ENCODE data around the gene PTPRN2.
"Not testable (repeated sequence)": the region's sequence is repeated elsewhere in the genome, so short reads cannot be mapped to it uniquely, and the experiment has no call there.

The PTPRN2 gene

DNA sequence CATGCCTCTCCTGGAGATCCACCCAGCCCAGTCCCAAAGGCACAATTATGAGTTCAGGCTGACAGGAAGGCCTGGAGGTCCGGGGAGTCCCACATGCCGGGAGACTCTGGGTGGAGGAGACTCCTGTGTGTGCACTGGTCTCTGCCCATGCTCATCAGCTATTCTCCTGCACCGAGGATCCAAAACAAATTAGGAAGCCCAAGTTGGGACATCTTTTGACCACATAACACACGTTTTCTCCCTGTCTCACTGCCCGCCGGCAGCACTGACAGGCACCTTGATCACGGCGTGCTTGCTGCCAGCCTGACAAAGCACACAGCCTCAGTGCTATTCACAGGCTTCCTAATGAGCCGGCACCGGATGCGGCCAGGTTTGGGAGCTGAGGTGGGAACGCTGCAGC lies 412.7 kb downstream of the PTPRN2 start:
- DNase-seq (ENCODE audit: low spot score in 2 of 2) (no peak), ATAC-seq (replicated peaks; ENCODE audit: extremely low read depth, poor library complexity, severe bottlenecking) (no peak)
- H3K4me3 Mint-ChIP-seq, result no peak overlapping the region
- H3K36me3 Mint-ChIP-seq (ENCODE audit: insufficient read depth), result no peaks in the 10 kb centered on the region
- no peaks in the 10 kb centered on the region for H3K4me1 Mint-ChIP-seq
- no peak overlapping the region for H3K27ac Mint-ChIP-seq (ENCODE audit: low read depth)
- peaks cover 18% of the 10 kb centered on the region for H3K9me3 Mint-ChIP-seq
- no peaks in the 10 kb centered on the region for H3K27me3 Mint-ChIP-seq

DNA sequence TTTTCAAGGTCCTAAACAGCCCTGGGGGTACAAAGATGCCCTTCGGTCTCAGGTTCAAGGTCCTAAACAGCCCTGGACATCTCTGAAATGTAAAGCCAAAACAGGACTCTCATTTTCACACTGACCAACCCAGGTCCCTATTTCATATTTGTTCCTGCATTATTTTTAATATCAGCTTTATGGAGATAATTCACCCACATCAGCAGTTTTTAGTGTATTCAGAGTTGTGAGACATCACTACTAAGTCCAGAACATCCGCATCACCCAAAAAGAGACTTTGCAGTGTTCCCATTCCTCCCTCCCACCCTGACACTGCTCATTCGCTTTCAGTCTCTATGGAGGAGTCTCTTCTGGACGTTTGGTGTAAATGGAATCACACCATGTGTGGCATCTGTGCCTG lies 420.2 kb downstream of the PTPRN2 start:
- DNase-seq (ENCODE audit: low spot score in 2 of 2) (no peak), ATAC-seq (replicated peaks; ENCODE audit: extremely low read depth, poor library complexity, severe bottlenecking) (no peak)
- no peak overlapping the region for H3K27ac Mint-ChIP-seq (ENCODE audit: low read depth)
- H3K36me3 Mint-ChIP-seq (ENCODE audit: insufficient read depth), result no peaks in the 10 kb centered on the region
- H3K4me3 Mint-ChIP-seq, result no peak overlapping the region
- H3K4me1 Mint-ChIP-seq, result no peaks in the 10 kb centered on the region
- peaks cover 6% of the 10 kb centered on the region for H3K27me3 Mint-ChIP-seq
- H3K9me3 Mint-ChIP-seq, result peaks cover 24% of the 10 kb centered on the region

DNA sequence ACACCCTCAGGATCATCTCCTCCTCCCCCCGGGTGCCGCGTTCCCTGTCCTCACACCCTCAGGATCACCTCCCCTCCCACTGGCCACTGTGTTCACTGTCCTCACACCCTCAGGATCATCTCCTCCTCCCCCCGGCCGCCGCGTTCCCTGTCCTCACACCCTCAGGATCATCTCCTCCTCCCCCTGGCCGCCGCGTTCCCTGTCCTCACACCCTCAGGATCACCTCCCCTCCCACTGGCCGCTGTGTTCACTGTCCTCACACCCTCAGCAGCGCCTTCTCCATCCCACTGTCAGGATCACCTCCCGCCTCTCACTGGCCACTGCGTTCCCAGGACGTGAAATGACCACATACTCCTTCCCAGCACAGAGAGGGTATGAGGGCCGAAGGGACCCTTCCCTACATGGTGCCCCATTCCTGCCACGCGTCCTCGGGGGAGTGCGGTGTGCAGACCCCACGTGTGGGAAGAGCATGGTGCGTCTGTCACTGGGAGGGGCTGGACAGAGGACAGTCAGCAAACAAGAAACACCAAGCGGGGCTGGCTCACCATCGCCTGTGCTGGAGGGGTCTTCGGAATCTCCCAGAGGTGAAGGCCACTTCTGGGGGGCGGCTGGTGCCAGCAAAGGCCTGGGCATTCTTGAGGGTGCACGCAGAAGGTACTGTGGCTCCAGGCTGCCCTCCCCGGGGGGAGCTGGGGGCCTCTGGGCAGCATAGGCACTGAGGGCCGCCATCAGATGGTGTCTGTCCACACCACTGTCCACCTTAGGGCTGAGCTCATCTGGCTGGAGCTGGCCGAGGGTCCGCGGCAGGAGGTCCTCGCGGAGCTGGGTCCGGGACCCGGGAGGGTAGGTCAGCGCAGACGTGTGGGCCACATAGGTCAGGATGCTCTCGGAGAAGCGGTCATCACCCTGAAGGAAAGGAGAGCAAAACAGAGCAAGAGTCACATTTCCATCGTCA lies 421.0 kb downstream of the PTPRN2 start:
- no peak for DNase-seq (ENCODE audit: low spot score in 2 of 2)
- Mint-ChIP-seq H3K4me1 (no peaks in the 10 kb centered on the region), H3K9me3 (peaks cover 23% of the 10 kb centered on the region), H3K27me3 (peaks cover 6% of the 10 kb centered on the region), H3K27ac (ENCODE audit: low read depth) (no peak overlapping the region), H3K4me3 (no peak overlapping the region), H3K36me3 (ENCODE audit: insufficient read depth) (no peaks in the 10 kb centered on the region)
- no peak for ATAC-seq (replicated peaks; ENCODE audit: extremely low read depth, poor library complexity, severe bottlenecking)

DNA sequence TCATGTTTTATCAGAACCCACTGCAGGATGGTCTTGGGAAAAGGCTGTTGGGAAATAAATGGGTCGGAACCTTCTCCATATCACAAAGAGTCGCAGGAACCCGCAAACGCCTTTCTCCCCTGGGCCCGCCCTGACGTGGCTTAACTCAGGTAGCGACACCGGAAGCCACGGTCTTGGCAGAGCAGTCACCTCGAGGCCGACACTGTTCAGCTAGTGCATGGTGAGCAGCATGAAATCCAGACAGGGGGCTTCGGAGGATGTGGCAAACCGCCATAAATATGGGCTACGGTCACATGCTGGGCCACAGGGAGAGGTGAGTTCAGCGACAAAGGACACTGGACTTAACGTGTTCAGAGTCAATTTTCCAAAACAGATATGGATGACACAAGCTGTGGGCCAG lies 421.9 kb downstream of the PTPRN2 start:
- ATAC-seq (replicated peaks; ENCODE audit: extremely low read depth, poor library complexity, severe bottlenecking), result no peak
- Mint-ChIP-seq H3K4me3 (no peak overlapping the region), H3K27me3 (peaks cover 6% of the 10 kb centered on the region), H3K9me3 (peaks cover 23% of the 10 kb centered on the region), H3K36me3 (ENCODE audit: insufficient read depth) (no peaks in the 10 kb centered on the region), H3K27ac (ENCODE audit: low read depth) (no peak overlapping the region), H3K4me1 (no peaks in the 10 kb centered on the region)
- DNase-seq (ENCODE audit: low spot score in 2 of 2), result no peak

DNA sequence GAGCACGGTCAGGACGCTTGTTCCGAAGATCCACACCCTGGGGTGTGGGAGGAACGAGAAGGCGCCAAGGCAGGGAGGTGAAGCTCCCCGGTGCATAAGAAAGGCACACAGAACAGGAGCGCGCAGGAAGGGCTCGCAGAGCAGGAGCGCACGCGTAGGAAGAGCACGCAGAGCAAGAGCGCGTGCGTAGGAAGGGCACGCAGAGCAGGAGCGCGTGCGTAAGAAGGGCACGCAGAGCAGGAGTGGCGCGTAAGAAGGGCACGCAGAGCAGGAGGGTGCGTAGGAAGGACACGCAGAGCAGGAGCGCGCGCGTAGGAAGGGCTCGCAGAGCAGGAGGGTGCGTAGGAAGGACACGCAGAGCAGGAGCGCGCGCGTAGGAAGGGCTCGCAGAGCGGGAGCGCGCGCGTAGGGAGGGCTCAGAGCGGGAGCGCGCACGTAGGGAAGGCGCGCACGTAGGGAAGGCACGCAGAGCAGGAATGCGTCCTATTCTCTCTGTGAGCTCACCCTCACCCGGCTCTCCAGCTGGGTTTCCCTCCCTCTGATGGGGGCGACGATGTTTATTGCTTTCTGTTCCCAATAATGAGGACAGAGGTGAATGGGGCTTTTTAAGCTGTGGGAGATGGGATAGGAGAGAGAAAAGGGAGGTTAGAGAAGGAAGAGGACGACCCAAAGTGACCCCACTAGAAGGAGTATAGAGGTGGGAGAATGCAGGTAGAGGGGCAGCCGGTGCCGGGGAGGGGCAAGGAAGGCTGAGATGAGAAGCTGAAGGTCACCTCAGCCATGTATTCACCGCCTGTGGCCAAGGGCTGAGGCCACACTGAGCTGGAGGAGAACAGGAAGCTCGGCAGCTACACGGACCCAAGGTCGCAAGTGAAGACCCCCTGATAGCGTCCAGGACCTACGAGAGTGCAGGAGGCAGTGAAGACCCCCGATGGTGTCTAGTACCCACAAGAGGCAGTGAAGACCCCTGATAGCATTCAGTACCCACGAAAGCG lies 423.2 kb downstream of the PTPRN2 start:
- H3K4me3 Mint-ChIP-seq, result no peak overlapping the region
- peaks cover 23% of the 10 kb centered on the region for H3K9me3 Mint-ChIP-seq
- peaks cover 6% of the 10 kb centered on the region for H3K27me3 Mint-ChIP-seq
- DNase-seq (ENCODE audit: low spot score in 2 of 2) (no peak), ATAC-seq (replicated peaks; ENCODE audit: extremely low read depth, poor library complexity, severe bottlenecking) (no peak)
- no peak overlapping the region for H3K27ac Mint-ChIP-seq (ENCODE audit: low read depth)
- H3K4me1 Mint-ChIP-seq, result no peaks in the 10 kb centered on the region
- H3K36me3 Mint-ChIP-seq (ENCODE audit: insufficient read depth), result no peaks in the 10 kb centered on the region

DNA sequence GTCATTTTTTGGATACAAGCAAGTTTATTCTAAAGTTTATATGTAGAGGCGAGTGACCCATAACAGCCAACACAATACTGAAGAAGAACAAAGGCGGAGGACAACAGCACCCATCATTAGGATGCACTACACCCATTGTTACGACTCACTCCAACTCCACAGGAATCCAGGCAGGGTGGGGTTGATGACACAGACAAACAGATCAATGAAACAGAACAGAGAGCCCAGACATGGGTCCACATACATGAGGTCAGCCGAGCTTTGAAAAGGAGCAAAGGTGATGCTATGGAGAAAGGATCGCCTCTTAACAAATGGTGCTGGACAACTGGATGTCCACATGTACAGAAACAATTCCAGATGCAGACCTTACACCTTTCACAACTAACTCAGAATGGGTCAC lies 426.4 kb downstream of the PTPRN2 start:
- DNase-seq (ENCODE audit: low spot score in 2 of 2), result no peak
- Mint-ChIP-seq H3K27me3 (peaks cover 6% of the 10 kb centered on the region), H3K4me3 (no peak overlapping the region), H3K9me3 (peaks cover 23% of the 10 kb centered on the region), H3K27ac (ENCODE audit: low read depth) (no peak overlapping the region), H3K4me1 (no peaks in the 10 kb centered on the region), H3K36me3 (ENCODE audit: insufficient read depth) (no peaks in the 10 kb centered on the region)
- ATAC-seq (replicated peaks; ENCODE audit: extremely low read depth, poor library complexity, severe bottlenecking), result no peak

DNA sequence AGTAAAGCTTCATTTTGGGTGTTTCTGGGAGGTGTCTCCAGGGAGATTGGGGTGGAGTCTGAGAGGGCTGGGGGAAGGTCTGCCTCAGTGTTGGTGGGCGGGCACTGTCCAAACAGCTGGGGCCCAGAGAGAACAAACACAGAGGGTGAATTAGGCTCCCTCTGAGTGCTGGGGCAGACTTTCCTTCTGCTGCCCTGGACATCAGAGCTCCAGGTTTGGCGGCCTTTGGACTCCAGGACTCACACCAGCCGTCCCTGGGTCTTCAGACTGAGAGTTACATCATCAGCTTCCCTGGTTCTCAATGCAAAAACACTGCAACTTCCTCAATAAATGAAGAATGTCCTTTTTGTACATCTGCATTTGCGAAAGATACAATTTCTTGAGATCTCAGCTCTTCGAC lies 427.4 kb downstream of the PTPRN2 start:
- Mint-ChIP-seq H3K4me3 (no peak overlapping the region), H3K9me3 (peaks cover 28% of the 10 kb centered on the region), H3K36me3 (ENCODE audit: insufficient read depth) (no peaks in the 10 kb centered on the region), H3K27ac (ENCODE audit: low read depth) (no peak overlapping the region), H3K4me1 (no peaks in the 10 kb centered on the region), H3K27me3 (peaks cover 6% of the 10 kb centered on the region)
- DNase-seq (ENCODE audit: low spot score in 2 of 2) (no peak), ATAC-seq (replicated peaks; ENCODE audit: extremely low read depth, poor library complexity, severe bottlenecking) (no peak)

DNA sequence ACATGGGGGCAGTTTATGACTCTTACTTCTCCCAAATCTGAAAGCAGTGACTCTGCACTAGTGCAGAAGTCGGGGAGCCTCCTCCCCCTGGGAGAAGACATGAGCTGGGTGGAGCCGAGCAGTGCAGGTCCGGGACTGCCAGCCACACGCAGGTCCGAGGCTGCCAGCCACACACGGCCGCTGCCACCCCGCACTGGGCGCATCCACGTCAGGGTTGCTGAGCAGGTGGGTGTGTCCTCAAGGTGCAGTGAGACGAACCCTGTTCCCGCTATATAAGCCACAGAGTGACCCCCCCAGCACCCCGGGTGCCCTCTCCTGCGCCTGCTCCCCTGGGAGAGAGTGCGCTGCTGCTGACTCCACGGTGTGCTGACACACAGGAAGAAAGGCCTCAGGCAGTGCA lies 430.2 kb downstream of the PTPRN2 start:
- Mint-ChIP-seq H3K27ac (ENCODE audit: low read depth) (no peak overlapping the region), H3K4me3 (no peak overlapping the region), H3K36me3 (ENCODE audit: insufficient read depth) (no peaks in the 10 kb centered on the region), H3K27me3 (no peaks in the 10 kb centered on the region), H3K9me3 (peaks cover 8% of the 10 kb centered on the region), H3K4me1 (no peaks in the 10 kb centered on the region)
- no peak for ATAC-seq (replicated peaks; ENCODE audit: extremely low read depth, poor library complexity, severe bottlenecking)
- DNase-seq (ENCODE audit: low spot score in 2 of 2), result no peak

DNA sequence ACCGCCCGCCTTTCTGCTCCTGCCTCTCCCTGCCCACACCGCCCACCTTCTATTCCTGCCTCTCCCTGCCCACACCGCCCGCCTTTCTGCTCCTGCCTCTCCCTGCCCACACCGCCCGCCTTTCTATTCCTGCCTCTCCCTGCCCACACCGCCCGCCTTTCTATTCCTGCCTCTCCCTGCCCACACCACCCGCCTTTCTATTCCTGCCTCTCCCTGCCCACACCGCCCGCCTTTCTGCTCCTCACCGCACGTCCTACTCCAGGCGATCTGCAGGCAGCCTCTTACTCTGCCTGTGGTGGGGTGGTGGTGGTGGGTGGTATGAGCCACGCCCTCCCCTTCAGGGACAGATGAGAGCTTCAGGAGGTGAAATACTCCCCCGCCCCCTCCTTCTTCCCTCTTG lies 436.4 kb downstream of the PTPRN2 start:
- H3K9me3 Mint-ChIP-seq; H3K36me3 Mint-ChIP-seq (ENCODE audit: insufficient read depth); H3K27me3 Mint-ChIP-seq; H3K4me1 Mint-ChIP-seq; ATAC-seq (replicated peaks; ENCODE audit: extremely low read depth, poor library complexity, severe bottlenecking); H3K4me3 Mint-ChIP-seq; H3K27ac Mint-ChIP-seq (ENCODE audit: low read depth): not testable (repeated sequence)
- peak in 1 of 2 donors; percentile 25 for DNase-seq (ENCODE audit: low spot score in 2 of 2)

DNA sequence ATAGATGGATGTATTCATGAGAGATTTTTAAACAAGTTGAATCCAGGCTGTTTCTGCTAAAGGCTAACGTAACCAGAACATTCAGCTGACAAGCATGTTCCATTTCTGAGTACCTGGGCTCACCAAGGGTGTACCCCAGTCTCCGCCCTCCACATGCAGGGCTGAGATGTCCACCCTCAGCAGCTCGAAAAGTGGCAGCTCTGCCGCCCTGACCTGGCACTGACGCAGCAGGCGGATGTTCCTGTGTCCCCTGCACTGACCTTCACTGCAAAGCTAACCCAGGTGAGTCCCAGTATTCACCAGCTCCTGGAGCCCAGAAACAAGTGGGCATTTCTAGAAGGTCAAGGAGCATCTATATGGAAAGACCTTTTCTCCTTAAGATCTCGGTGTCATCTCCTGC lies 437.4 kb downstream of the PTPRN2 start:
- ATAC-seq (replicated peaks; ENCODE audit: extremely low read depth, poor library complexity, severe bottlenecking) (no peak), DNase-seq (ENCODE audit: low spot score in 2 of 2) (no peak)
- Mint-ChIP-seq H3K36me3 (ENCODE audit: insufficient read depth) (no peaks in the 10 kb centered on the region), H3K9me3 (peaks cover under 1% of the 10 kb centered on the region), H3K27ac (ENCODE audit: low read depth) (no peak overlapping the region), H3K27me3 (no peaks in the 10 kb centered on the region), H3K4me3 (no peak overlapping the region), H3K4me1 (no peaks in the 10 kb centered on the region)

DNA sequence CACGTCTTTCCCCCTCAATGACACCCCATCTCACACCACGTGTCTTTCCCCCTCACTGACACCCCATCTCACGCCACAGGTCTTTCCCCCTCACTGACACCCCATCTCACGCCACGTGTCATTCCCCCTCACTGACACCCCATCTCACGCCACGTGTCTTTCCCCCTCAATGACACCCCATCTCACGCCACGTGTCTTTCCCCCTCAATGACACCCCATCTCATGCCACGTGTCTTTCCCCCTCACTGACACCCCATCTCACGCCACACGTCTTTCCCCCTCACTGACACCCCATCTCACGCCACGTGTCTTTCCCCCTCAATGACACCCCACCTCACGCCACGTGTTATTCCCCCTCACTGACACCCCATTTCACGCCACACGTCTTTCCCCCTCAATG lies 440.2 kb downstream of the PTPRN2 start:
- H3K27ac Mint-ChIP-seq (ENCODE audit: low read depth); H3K36me3 Mint-ChIP-seq (ENCODE audit: insufficient read depth); H3K4me3 Mint-ChIP-seq; ATAC-seq (replicated peaks; ENCODE audit: extremely low read depth, poor library complexity, severe bottlenecking); DNase-seq (ENCODE audit: low spot score in 2 of 2); H3K9me3 Mint-ChIP-seq; H3K4me1 Mint-ChIP-seq; H3K27me3 Mint-ChIP-seq: not testable (repeated sequence)

DNA sequence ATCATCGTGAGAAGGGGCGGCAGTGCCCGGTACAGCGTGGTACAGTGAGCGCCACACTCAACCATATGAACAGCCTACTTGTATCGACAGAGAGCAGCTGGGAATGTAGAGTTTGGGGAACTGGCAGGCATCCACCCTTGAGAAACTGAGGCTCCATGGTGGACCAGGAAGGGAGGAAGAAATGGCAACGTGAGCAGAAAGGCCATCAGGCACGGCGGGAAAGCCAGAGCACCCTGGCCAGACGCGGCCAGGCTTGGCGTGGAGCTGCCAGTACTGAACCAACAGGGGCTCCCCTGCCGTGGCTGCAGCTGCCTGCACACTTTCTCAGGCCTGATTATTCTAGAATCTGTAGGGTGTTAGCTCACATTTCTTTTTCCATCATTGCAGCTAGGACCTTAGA lies 442.3 kb downstream of the PTPRN2 start:
- Mint-ChIP-seq H3K9me3 (no peaks in the 10 kb centered on the region), H3K4me3 (no peak overlapping the region), H3K27me3 (no peaks in the 10 kb centered on the region), H3K27ac (ENCODE audit: low read depth) (no peak overlapping the region), H3K4me1 (no peaks in the 10 kb centered on the region), H3K36me3 (ENCODE audit: insufficient read depth) (no peaks in the 10 kb centered on the region)
- ATAC-seq (replicated peaks; ENCODE audit: extremely low read depth, poor library complexity, severe bottlenecking), result no peak
- DNase-seq (ENCODE audit: low spot score in 2 of 2), result no peak

Data from central memory CD8-positive, alpha-beta T cell (primary cell).